Measurements from ENCODE around the gene TAS2R46. TPM values are rescaled to one million over a fixed set of nuclear protein-coding genes. Genes with fewer than 3 reads are reported as not detected.

TAS2R46 gene
- total and polyA plus RNA-seq, 9 of the 15 experiments (the other 6 are each of a cell fraction or from before 2014, with no cell fraction given): 0.08 to 1.8 (median 0.47) TPM; not detected in 2

DNA sequence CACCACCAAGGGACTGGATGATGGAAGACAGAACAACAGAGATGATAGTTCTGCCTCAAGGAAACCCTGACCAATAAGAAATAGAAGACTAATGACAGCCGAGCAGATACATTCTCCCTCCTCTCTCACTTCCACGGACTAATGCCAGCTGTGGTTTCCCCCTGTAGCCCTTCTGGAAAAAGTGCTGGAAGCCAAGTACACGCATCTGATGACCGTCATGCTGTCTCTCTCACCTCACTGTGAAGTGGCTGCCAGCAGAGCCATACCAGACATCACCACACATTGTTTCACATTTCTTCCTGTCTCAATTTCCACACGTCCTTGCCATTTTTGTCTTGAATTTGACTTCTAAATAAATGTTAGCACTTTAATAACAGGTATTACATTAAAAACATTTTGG is 27.2 kb upstream of the TAS2R46 start:
- no peaks in the 10 kb centered on the region for H3K27me3 ChIP-seq (ENCODE audit: control insufficient read depth in 2 of 2, insufficient read depth in 2 of 2, low read length in 2 of 2)
- no TSS peak for BruUV-seq (replicated peaks)
- no peaks in the 10 kb centered on the region for H3K4me1 ChIP-seq (replicated peaks in 1 of 2; ENCODE audit: control insufficient read depth in 2 of 2, insufficient read depth in 2 of 2, low read length in 2 of 2)
- H3K36me3 ChIP-seq (ENCODE audit: control insufficient read depth, insufficient read depth, low read length): no peaks in the 10 kb centered on the region
- FAIRE-seq: no peak
- no peak overlapping the region for H3K4me2 ChIP-seq (ENCODE audit: insufficient read depth, low read length)
- CTCF ChIA-PET (ENCODE audit: low intra/inter-chr PET ratio): no interaction called here
- no CpG with 5 or more reads among the region's 5 CpGs for WGBS (ENCODE audit: insufficient coverage, low coverage, missing lambda C conversion rate)
- H3K4me3 ChIP-seq: no peak overlapping the region
- no peaks in the 10 kb centered on the region for H3K79me2 ChIP-seq (ENCODE audit: control insufficient read depth, insufficient read depth, low read length)
- no peaks in the 10 kb centered on the region for H3K9me3 ChIP-seq (replicated peaks; ENCODE audit: control insufficient read depth, insufficient read depth, low read depth, low read length)
- no peaks in the 10 kb centered on the region for H3K9me1 ChIP-seq (ENCODE audit: control insufficient read depth, insufficient read depth, low read length)
- in situ Hi-C loops (cut with MboI): no loop called here
- no peak overlapping the region for H2AFZ ChIP-seq (ENCODE audit: low read depth, low read length)
- ATAC-seq: no peak
- no peak overlapping the region for H3K27ac ChIP-seq (ENCODE audit: extremely low read depth, low read depth, low read length)
- intact Hi-C loops (cut with micrococcal nuclease): no loop called here
- no peak for DNase-seq (ENCODE audit: extremely low read depth in 1 of 4, low spot score in 3 of 4)
- H3K9ac ChIP-seq (ENCODE audit: insufficient read depth in 1 of 2, low read depth in 2 of 2, low read length in 2 of 2): no peak overlapping the region
- no peaks in the 10 kb centered on the region for H4K20me1 ChIP-seq (replicated peaks; ENCODE audit: control insufficient read depth, insufficient read depth, low read length)
- POLR2A ChIA-PET: no interaction called here
- no peak for TF ChIP-seq TCF7L2 (IDR thresholded peaks at IDR 0.05; ENCODE audit: low read depth, low read length)
- TF ChIP-seq, protein P1, sequence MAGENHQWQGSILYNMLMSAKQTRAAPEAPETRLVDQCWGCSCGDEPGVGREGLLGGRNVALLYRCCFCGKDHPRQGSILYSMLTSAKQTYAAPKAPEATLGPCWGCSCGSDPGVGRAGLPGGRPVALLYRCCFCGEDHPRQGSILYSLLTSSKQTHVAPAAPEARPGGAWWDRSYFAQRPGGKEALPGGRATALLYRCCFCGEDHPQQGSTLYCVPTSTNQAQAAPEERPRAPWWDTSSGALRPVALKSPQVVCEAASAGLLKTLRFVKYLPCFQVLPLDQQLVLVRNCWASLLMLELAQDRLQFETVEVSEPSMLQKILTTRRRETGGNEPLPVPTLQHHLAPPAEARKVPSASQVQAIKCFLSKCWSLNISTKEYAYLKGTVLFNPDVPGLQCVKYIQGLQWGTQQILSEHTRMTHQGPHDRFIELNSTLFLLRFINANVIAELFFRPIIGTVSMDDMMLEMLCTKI (IDR thresholded peaks at IDR 0.05; ENCODE audit: partially characterized antibody): no peak
- no peak for TF ChIP-seq ZFP36 (IDR thresholded peaks at IDR 0.05; ENCODE audit: low read depth, low read length, partially characterized antibody)
- no peak for TF ChIP-seq MNT (conservative IDR thresholded peaks at IDR 0.05)
- TF ChIP-seq PPARD (CRISPR knock-in tag; IDR thresholded peaks at IDR 0.05): no peak
- TF ChIP-seq JUNB (CRISPR knock-in tag; conservative IDR thresholded peaks at IDR 0.05): no peak
- no peak for TF ChIP-seq ARHGAP35 (IDR thresholded peaks at IDR 0.05; ENCODE audit: partially characterized antibody)
- TF ChIP-seq POLR2B (IDR thresholded peaks at IDR 0.05; ENCODE audit: low read depth, partially characterized antibody): no peak
- no peak for TF ChIP-seq MYBL2 (IDR thresholded peaks at IDR 0.05; ENCODE audit: low read depth)
- TF ChIP-seq MYBL2 (CRISPR knock-in tag; IDR thresholded peaks at IDR 0.05; ENCODE audit: borderline replicate concordance): no peak
- TF ChIP-seq KDM4B (IDR thresholded peaks at IDR 0.05; ENCODE audit: borderline replicate concordance in 2 of 2, low read depth in 1 of 2): no peak
- no peak for TF ChIP-seq BCLAF1 (IDR thresholded peaks at IDR 0.05; ENCODE audit: borderline replicate concordance in 1 of 2, control insufficient read depth in 1 of 2, low read depth in 2 of 2, low read length in 1 of 2)
- TF ChIP-seq ZNF23 (CRISPR knock-in tag; IDR thresholded peaks at IDR 0.05): no peak
- TF ChIP-seq NFRKB (IDR thresholded peaks at IDR 0.05; ENCODE audit: low read depth): no peak
- TF ChIP-seq BRD4 (IDR thresholded peaks at IDR 0.05): no peak
- no peak for TF ChIP-seq KDM5B (IDR thresholded peaks at IDR 0.05; ENCODE audit: insufficient replicate concordance, low read depth, low read length)
- TF ChIP-seq SRF (CRISPR knock-in tag; IDR thresholded peaks at IDR 0.05): no peak
- TF ChIP-seq STAG1 (CRISPR knock-in tag; IDR thresholded peaks at IDR 0.05; ENCODE audit: borderline replicate concordance): no peak

Data from K562 (cell line).